ENCODE data around the gene C1orf21.

Gene C1orf21

DNA sequence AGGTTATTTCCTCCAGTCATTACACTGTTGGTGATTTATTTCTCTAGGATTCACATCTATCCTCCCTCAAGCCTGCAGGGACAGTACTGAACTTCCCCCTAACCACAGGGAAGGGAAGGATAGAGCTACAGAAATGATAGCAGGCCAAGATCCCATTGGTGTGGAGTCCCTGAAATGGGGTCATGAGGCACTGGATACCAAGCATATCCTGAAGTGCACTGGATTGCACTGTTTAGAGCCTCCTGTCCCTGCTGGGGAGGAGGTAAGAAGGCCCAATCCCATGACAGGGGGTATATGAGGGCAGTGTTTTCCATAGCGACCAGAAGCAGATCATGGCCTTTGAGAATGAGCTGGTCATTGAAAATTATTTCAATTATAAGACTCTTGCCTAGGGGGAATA, 56.8 kb downstream of the C1orf21 start:
- no peak for DNase-seq (ENCODE audit: low read depth in 1 of 2, low spot score in 1 of 2)

DNA sequence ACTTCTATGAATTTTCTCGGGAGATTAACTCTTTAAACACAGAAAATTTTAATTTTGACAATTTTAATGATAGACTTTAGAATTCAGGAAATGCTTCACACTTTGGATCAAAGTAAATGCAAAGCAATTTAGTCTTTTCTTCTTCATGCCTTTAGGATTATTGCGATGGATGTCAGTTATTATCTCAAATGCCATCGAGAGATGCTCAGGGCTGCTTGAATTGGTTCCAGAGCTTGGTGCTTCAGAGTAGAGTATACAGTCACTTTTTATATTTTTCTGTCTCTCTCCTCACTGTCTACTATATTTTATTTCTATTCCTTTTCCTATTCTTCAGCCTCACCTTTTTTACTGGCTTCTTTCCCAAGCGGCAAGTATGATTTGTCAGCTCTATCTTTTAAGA, 59.2 kb downstream of the C1orf21 start:
- DNase-seq (ENCODE audit: low read depth in 1 of 2, low spot score in 1 of 2) = no peak

DNA sequence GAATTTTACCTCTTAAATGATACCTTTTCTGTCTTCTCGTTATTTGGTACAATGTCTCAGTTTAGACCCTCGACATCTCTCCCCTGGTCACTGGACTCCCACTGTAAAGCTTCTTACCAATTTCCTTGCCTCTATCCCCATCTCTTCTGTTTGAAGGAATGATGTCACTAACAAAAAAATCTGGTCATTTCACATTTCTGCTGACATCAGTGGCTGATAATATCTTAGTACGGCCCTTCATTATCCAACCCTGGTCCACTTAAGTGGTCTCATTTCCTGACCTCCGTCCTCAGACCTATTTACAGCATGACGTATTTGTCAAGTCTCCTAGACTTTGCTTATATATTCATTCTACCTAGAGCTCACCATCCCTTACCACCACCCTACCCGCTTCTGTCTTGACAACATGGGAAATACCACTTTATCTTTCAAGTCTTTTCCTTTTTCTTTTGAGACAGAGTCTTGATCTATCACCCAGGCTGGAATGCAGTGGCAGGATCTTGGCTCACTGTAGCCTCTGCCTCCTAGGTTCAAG, 60.9 kb downstream of the C1orf21 start:
- no peak for DNase-seq (ENCODE audit: low read depth in 1 of 2, low spot score in 1 of 2)

DNA sequence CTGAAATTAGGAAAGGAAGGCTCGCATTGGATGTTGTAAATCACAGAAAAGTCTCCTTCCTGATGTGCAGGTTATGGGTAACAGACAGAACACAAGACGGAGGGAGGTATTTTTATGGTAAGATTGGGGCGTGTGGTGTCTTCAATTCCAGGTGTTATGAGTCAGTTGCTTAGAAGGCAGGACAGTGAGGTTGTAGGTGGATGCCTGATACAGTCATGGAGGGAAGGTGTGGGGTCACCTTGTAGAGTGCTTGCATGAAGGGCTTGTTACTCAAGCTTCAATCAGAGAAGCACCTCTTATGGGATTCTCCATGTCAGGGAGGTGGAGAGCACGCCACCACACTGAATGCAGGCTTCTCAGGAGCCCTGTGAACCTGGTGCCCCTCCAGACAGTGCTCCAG, 63.1 kb downstream of the C1orf21 start:
- DNase-seq (ENCODE audit: low read depth in 1 of 2, low spot score in 1 of 2) = no peak

DNA sequence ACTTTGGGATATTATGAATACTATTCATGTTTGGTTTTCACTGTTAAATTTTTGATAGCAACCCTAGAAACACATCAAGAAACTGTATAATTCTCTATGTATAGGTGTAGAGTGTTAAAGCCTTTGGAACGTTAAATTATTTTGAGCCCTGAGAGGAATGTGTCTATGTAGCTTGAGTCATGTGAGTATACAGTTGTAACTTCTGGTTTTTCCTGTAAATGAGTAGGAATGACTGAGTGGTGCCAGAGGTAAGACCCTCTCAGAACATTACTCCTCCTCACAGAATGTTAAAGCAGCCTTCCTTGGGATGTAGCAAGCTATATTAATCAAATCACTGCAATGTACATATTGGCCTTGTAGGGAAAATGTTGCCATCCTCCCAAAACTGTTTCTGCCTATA, 69.0 kb downstream of the C1orf21 start:
- no peak for DNase-seq (ENCODE audit: low read depth in 1 of 2, low spot score in 1 of 2)

DNA sequence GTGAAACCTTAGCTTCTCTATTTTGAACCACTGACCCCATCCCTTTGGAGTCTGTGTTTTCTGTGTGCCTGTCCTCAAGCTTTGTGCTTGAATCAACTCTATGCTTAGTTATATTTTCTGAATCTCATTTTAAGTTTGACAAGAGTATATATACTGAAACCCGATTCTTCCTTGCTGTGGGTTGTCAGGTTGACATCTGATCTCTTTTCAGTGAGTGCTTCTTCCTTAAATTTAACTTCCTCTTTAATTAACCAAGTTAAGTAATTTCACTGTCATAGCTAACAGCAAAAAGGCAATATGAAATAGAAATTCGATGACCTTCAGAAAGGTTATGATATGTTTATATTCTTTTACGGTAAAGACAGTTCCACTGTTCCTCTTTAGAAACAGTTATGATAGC, 69.4 kb downstream of the C1orf21 start:
- DNase-seq (ENCODE audit: low read depth in 1 of 2, low spot score in 1 of 2) = no peak

DNA sequence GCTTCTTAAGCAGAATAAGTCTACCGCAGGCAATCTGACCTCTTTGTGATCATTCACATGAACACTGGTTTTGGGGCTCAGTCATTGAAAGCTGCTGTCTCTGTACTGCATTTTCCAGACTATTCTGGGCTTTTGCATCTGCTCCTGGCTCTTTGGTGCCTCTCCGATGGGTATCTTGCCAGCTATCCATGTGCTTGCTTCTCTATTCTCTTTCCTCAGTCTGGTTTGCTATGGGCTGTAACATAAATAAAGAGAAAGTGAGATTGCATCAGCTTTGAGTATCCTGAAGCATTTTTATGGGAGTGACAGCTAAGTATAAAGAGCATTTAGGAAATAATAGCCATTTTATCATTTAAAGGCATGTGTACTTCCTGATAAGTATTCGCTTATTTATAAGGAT, 70.7 kb downstream of the C1orf21 start:
- DNase-seq (ENCODE audit: low read depth in 1 of 2, low spot score in 1 of 2) = no peak

DNA sequence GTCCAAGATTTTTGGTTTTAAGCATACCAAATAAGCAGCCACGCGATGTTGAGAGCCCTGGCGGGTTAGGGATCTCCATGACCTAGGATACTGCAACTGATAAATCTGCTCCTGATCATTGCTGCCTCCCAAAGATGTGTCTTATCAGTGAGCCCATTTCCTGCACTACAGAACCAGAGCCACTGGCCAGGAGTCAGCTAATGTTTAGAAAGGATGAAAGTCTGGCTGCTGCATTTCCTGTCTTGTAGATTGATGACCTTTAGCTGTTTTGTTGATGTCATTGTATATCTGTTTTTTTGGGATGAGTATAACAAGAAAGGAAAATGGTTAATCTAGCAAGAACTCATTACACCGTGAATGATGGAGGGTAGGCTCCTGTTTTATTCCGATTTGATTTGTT, 74.5 kb downstream of the C1orf21 start:
- no peak for DNase-seq (ENCODE audit: low read depth in 1 of 2, low spot score in 1 of 2)

DNA sequence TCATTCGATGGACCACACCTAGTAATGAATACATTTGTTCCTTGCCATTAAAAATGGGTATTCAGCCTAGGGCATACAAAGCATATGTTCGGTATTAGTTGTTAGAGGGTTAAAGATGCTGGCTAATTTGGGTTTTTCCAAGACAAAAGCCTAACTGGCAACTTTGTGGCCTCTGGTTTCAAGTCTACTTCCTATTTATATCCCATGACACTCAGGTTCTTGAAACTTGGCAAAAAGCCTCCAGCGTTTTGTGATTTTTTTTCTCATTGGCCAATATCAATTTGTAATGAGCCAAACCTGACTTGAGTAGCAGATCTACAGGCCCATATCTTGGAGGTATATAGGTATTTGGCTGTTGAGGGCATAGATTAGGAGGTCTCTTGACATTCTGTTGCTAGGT, 75.3 kb downstream of the C1orf21 start:
- DNase-seq (ENCODE audit: low read depth in 1 of 2, low spot score in 1 of 2) = no peak

DNA sequence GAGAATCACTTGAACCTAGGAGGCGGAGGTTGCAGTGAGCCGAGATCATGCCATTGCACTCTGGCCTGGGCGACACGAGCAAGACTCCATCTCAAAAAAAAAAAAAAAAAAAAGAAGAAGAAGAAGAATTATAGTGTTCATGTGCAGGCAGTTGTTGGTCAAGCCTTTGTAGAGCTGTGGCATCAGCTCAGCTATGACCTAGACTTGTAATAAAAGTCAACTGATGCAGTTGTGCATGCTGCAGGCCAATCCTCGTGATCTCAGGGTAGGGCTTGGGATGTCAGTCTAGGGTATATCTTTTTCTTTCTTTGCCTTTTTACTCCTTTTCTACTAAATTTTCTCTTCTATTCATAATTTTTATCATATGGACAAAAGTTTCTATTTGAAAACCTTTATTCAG, 76.2 kb downstream of the C1orf21 start:
- no peak for DNase-seq (ENCODE audit: low read depth in 1 of 2, low spot score in 1 of 2)

DNA sequence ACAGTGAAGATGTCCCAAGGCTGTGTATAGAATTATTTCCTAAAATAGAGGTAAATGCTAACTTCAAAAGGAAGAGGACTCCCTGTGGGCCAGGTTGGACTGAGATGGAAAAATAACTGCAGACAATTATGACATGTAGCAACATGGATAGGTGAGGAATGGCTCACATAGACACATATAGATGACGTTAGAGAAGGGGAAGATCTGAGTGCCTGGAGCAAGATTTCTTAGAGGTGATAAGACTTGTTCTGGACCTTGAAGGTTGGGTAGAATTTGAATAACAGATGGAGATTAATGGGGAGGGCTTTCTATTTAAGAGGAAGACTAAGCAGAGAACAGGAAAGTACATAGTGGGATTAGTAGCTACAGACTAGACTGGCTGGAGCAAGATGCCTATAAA, 76.9 kb downstream of the C1orf21 start:
- no peak for DNase-seq (ENCODE audit: low read depth in 1 of 2, low spot score in 1 of 2)

DNA sequence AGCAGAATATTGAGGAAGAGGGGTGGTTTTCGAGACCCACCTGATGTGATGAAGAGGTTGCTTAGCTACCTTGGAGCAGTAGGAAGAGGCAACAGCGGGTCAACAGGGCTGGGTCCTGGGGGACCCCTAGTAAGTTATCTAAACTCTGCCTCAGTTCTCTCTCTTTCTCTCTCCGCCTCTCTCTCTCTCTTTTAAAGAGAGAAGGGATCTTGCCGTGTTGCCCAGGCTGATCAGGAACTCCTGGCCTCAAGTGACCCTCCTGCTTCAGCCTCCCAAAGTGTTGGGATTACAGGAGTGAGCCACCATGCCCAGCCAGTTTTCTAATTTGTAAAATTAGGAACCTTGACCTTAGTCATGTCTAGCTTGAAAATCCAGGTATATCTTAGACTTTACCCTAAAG, 77.9 kb downstream of the C1orf21 start:
- DNase-seq (ENCODE audit: low read depth in 1 of 2, low spot score in 1 of 2) = no peak

DNA sequence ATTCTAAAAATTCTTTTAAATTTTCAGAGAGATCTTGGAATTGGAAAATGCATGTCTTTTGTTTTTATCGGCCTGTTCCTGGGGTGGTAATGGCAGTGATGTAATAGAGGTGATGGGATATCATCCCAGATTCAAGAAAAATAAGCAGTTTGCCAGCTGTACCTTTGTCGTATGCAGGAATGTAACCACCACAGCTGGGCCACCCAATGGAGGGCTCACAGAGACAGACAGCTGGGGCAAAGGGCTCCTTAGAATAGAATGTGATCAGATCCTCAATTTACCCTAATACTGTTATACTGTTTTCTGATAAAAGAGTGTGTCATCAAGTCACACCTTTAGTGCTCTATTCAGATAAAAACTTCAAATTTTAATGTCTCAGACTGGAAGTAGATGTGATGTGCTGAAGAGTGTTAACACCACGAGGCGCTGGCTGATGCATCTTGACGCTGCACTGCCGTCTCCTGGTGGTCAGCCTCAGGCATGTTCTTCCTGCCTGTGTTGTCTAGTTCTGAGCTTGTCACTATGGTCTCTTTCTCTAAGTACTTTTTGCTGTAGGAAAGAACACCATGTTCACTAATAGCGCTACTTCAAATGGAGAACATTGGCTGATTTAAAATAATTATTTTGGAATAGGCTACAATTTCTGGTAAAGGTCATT, 78.8 kb downstream of the C1orf21 start:
- no peak for DNase-seq (ENCODE audit: low read depth in 1 of 2, low spot score in 1 of 2)

DNA sequence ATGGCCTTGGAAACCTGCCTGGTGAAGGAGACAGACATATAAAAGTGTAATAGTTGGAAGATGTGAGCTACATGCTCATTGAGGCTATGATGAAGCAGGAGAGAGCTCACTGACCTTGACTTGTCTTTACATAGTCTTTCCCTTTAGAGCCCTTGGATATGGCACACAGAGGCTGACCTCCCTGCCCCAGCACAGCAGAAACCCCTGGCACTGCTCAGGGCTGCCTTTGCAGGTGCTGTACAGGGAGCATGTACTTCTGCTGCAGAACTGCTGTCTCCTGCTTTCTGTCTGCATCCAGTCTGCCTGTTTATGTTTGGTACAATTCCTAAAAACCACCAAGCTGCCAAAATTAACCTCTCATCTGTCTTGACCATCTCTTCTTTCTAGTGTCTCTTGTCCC, 80.5 kb downstream of the C1orf21 start:
- DNase-seq (ENCODE audit: low read depth in 1 of 2, low spot score in 1 of 2) = no peak

DNA sequence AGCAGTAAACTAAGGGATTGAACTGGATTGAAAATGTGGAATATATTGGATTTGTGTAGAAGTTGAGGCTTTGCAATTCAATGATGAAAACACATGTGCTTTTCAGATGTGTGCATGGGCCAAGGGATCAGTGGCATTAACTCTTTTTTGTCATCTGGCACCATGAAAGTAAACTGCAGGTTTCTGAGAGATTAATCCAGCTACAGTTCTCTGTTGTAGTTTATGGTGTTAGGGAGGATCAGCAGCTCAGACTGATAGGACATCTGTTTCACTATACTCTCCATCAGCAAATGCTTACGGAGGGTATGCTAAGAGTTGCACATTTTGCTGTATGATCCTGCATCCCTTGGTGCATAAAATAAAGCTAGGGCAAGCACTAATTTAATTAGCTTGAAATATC, 82.6 kb downstream of the C1orf21 start:
- no peak for DNase-seq (ENCODE audit: low read depth in 1 of 2, low spot score in 1 of 2)

DNA sequence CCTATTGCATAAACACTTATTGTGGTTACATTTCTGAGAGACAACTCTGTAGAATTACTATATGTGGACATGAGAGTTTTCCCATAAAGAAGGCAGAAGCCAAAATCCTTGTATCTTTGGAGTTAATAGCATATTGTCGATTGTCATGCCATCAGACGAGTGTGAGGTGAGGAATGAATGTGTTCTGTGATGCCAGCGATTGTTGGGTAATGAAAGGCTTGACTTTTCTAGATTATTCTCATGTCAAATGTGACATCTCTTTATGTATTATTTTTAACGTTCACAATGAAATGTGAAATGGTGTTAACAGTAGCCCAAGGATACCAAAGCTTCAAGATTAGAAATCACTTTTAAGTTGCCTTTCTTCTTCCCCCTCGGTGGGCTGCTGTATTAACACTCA, 84.9 kb downstream of the C1orf21 start:
- no peak for DNase-seq (ENCODE audit: low read depth in 1 of 2, low spot score in 1 of 2)

DNA sequence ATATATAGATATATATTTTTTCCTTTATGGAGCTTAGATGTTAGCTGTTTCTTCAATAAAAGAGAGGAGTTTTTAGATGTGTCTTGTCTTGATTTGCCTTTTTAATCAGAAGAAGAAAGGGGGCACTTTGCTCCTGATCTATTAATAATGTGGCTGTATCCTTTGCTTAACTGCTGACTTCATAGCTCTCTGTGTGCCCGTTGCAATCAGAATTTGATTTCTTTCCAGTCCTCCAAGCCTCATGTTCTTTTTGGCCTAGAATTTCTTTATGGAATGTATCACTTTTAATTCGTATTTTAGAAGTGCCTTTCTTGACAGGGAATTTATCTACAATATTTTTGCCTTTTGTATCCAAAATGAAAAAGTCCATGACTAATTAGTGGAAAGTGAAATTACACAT, 85.3 kb downstream of the C1orf21 start:
- DNase-seq (ENCODE audit: low read depth in 1 of 2, low spot score in 1 of 2) = no peak

DNA sequence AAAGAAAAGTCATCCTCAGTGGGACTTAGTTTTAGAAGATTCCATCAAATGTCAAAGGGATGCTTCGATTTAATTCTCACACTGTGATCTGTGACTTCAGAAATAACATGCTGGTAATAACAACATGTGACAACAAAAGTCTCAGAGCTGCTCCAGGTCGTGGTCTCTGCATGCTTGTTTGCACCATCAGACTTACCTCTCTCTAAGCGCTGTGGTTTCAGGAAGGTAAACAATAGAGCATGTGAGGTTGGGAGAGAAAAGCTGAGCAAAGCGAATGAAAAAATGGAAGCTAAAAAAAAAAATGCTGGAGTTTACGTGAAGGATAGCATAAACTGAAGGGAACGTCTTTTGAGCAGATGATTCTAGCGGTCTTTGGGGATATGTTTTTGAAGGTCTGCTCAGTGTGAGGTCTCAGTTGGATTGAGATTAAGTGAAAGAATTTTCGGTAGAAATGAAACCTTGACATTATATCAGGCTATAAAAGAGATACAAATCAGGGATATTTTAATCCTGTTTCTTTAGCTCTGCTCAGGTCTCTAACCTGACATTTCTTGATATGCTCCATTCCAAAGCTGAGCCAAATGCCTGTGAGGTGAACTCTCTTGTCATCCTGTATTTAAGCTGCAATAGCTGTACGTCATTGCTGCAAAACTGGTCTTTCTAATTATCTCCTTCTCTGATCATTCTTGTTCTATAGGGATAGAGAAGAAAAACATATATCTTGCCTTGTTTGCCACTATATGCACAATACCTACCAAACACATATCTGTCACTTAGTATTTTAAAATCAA, 86.5 kb downstream of the C1orf21 start:
- DNase-seq (ENCODE audit: low read depth in 1 of 2, low spot score in 1 of 2) = no peak

DNA sequence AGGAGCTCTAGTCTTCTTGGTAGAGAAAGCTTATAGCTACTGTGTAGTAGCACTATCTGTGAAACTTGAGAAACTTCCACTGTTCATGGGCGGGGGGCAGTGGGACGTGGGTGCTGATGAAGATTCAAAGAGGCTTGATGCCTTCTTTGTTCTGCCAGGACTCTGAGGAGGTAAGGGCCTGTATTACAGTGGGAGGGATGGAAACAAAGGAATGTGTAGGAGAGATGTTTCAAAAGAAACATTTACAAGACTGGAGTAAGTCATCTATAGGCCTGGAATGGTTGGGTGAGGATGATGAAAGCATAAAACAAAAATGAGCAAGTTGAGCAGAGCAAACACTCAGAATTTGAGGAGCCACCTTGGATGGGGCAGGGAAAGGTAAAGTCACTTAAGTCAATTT, 89.4 kb downstream of the C1orf21 start:
- DNase-seq (ENCODE audit: low read depth in 1 of 2, low spot score in 1 of 2) = no peak

DNA sequence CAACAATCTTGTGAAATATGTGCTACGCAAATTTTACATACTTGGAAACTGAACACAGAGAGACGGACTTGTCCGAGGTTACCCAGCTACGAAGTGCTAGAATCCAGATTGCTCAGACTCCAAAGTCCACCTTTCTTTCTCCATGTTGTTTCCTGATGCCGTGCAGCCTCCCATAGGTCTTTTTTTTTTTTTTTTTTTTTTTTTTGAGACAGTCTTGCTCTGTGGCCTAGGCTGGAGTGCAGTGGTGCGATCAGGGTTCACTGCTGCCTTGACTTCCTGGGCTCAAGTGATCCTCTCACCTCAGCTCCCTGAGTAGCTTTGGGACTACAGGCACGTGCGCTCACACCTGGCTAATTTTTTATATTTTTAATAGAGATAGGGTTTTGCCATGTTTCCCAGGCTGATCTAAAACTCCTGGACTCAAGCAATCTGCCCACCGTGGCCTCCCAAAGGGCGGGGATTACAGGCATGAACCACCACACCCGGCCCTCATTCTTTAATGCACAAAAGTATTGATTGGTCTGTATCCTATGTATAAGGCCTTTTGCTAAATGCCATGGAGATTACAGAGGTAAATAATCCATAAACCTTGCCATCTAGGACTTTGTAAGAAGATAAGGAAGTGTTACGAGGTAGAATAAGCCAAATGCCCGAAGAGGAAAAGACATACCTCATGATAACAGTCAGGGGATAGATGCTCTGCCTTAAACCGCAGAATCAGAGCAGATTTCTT, 92.8 kb downstream of the C1orf21 start:
- DNase-seq (ENCODE audit: low read depth in 1 of 2, low spot score in 1 of 2) = no peak

DNA sequence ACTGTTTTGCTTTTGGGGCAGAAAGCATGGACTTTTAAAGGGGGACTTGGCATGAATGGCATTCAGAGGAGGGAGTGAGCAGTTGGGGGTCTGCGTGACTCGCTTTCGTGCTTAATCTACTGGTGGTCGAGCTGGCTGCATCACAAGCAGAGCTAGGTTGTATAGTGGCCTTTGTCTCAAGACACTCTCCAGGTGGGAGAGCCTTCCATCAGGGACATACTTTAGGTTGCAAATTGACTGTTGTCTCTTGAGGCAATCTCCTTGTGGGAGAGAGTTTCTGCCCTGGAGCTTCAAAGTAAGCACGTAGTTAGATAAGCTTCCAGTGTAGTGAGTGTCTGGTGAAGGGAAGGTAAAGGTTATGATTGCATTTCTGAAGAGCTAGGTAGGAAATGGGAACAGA, 93.9 kb downstream of the C1orf21 start:
- no peak for DNase-seq (ENCODE audit: low read depth in 1 of 2, low spot score in 1 of 2)

DNA sequence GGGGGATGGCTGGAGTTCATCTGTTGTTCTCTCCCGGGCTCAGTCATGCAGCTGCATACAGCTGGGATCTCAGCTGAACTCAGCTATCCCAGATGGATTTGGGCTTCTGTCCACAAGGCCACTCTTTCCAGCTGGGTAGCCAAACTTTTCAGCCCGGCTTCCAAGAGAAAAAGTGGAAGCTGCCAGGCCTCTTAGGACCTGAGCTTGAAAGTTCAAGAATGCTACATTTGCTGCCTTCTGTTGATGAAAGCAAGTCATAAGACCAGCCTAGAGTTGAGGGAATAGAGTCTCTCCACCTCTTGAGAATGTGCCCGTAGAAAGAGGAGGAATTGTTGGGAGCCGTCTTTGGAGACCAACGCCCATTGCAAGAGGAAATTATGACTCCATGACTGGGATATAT, 95.3 kb downstream of the C1orf21 start:
- DNase-seq (ENCODE audit: low read depth in 1 of 2, low spot score in 1 of 2) = no peak

All from activated CD4-positive, alpha-beta T cell treated with anti-CD3 and anti-CD28 coated beads, Interleukin-2, amount 50 U/mL, for 24 hours (primary cell).